OCI-LY1 (cell line): ENCODE measurements around the gene SCAF8.

ENCODE experiments used
- EZH2 ChIP-seq: fragments of 200-600 bp; sonication (generic), shearing (Covaris generic); IDR thresholded peaks from 2 replicates; pipeline ENCODE4 v1.8.0; 2017; ENCODE audit warnings: borderline replicate concordance, mixed run types, mild to moderate bottlenecking, antibody characterized with exemption, low read length, moderate library complexity, mixed read lengths
- TF ChIP-seq, protein P1 (sequence below): fragments of 200-600 bp; sonication (generic), shearing (Covaris generic); IDR thresholded peaks from 2 replicates; pipeline ENCODE4 v1.5.1; 2017; ENCODE audit warnings: mild to moderate bottlenecking, antibody characterized with exemption, low read length, moderate library complexity, mixed read lengths

DNA sequence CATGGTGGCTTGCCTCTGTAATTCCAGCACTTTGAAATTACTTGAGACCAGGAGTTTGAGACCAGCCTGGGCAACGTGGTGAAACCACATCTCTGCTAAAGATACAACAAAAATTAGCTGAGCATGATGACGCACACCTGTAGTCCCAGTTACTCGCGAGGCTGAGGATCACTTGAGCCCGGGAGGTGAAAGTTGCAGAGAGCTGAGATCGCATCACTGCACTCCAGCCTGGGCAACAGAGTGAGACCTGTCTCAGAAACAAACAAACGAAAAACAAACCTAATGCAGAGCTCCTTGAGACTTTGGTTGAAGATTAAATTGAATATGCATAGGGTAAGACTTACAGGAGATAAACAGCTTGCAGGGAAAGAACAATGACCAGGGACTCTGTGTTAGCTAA lies 80.8 kb downstream of the SCAF8 start:
- TF ChIP-seq, protein P1, sequence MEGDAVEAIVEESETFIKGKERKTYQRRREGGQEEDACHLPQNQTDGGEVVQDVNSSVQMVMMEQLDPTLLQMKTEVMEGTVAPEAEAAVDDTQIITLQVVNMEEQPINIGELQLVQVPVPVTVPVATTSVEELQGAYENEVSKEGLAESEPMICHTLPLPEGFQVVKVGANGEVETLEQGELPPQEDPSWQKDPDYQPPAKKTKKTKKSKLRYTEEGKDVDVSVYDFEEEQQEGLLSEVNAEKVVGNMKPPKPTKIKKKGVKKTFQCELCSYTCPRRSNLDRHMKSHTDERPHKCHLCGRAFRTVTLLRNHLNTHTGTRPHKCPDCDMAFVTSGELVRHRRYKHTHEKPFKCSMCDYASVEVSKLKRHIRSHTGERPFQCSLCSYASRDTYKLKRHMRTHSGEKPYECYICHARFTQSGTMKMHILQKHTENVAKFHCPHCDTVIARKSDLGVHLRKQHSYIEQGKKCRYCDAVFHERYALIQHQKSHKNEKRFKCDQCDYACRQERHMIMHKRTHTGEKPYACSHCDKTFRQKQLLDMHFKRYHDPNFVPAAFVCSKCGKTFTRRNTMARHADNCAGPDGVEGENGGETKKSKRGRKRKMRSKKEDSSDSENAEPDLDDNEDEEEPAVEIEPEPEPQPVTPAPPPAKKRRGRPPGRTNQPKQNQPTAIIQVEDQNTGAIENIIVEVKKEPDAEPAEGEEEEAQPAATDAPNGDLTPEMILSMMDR: no peak
- no peak for TF ChIP-seq EZH2
